Activated CD4-positive, alpha-beta T cell treated with anti-CD3 and anti-CD28 coated beads, Interleukin-2, amount 50 U/mL, for 1 hour (primary cell): ENCODE measurements around the gene CNN2.

ENCODE experiments used
- DNase-seq: peaks from one replicate; pipeline ENCODE4 v3.0.0-alpha.2; 2020

CNN2 gene

DNA sequence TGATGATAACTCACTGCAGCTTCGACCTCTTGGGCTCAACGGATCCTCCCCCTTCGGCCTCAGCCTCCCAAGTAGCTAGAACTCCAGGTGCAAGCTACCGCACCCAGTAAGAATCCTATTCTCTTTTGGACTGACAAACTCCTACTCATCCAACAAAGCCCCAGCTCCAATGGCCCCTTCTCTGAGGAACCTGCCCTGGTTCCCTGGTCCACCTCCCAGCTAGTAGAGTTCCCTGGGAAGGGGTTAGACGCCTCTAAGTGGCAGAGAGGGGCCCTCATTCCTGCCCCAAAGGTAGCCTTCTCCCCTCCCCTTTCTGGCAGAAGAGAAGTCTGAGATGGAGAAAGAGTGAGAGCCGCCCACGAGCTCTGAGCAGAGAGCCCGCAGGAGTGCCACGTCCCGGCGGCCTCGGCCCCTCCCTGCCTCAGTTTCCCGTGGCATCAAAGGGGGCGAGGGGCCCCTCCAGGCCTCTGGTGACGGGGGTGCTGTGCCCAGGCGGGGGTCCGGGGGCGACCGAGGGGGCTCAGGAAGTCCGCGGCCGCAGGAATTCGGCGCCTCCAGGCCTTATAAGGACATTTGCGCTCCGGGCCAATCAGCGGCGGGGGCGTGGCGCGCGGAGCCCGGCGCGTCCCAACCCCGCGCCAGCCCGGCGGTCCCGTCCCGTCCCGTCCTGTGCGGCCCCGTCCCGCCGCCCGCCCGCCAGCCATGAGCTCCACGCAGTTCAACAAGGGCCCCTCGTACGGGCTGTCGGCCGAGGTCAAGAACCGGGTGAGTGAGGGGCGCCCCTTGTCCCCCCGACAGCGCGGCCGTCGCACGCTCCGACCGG is at the start of gene CNN2:
Gene CNN2, plus strand, starts transcription at position 649 of the 823 bp plus-strand sequence. Its CDS starts 54 bp downstream, at position 703.
- peak; percentile 53 for DNase-seq

DNA sequence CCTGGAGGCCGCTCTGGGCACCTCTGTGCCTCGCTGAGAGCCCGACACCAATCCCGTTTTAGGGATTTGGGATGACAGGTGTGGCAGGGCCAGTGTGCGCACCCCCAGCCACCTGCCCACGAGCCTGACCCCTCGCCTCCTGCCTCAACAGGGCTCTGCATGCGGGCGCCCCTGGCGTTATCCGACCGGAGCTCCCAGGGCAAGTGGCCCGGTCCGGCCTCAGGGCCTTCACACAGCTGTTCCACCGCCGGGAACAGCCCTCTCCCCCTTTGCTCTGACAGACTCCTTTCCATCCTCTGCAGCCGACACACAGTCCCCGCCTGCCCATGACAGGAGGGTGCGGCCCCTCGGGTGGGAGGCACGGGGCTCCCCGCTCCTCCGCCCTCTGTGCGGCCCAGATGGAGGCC is 49.3 kb upstream of the CNN2 start:
- DNase-seq = no peak

DNA sequence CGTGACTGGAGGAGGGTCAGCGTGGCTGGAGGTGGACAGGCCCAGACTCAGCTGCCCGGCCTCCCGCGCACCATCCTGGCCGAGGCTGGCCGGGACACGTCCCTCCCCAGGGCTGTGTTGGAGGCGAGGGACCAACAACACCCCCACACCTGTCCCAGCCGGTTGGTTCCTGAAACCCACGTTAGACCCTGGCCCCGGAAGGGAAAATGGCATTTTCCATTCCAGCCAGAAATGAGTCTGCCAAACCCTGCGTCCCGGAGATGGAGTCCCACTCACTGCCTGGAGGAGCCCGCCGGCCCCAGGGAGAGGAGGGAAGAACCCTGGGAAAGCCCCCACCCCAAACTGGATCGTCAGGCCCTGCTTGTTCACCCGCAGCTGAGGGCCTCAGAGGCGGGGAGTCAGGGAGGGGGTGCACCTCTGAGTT is 47.1 kb upstream of the CNN2 start:
- DNase-seq = no peak

DNA sequence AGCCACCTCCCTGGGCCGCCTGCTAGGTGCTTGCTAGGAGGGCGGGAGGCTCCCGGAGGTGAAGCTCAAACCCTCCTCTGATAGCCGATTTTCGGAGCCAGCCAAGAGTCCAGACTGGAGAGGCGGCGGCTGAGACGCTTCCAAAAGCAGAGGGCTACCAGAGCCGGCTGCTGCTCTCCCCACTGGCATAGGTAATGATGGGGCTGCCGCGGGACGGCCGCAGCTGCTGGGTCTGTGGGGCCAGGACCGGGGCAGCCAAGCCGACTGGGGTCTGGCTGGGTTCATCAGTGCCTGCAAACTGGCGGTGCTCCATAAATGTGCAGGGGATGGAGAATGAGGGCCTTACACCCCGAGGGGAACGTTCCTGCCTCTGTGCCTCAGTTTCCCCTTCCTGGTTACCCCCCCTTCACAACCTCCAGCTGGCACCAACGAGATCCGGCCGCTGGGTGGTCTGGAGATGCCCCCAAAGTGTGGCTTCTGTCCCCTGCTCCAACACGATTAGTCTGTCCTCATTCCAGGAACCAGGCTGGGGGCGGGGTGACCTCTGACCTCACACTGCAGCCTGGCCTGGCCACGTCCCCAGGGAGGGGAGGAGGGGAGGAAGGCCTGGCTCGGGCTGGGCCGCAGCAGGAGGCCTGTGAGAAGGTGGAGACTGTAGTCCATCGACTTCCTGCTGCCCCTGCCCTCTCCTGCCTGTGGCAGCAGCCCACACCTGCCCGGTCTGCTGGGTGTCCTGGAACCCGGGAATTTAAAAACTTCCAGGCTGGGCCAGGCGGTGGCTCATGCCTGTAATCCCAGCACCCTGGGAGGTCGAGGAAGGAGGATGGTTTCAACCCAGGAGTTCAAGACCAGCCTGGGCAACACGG is 46.0 kb upstream of the CNN2 start:
- DNase-seq = no peak

DNA sequence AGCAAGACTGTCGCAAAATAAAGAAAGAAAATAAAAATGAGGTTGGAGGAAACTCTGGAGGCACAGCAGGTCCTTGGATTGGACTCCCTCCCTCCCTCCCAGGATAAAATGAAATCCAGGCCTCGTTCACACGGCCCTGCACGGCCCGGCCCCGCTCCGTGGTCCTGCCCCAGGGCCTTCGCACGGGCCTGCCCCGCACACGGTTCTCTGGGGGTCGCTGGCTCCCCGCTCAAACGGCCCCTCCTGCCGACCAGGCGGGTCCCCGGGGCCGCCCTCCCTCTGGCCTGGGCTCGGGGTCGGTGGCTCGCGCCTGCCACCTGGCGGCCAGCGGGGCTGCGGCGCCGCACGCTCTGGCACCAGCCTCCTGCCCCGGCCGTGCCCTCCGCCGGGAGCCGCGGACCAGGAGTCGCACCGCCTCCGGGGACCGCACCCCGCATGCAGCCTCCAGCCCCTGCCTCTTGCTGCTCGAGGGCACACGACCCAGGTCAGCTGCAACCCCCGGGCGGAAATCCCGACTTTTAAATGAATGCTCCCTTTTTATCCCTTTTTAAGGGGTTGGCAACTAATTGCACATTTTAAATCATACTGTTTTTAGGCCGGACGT is 43.7 kb upstream of the CNN2 start:
- peak; percentile 70 for DNase-seq

DNA sequence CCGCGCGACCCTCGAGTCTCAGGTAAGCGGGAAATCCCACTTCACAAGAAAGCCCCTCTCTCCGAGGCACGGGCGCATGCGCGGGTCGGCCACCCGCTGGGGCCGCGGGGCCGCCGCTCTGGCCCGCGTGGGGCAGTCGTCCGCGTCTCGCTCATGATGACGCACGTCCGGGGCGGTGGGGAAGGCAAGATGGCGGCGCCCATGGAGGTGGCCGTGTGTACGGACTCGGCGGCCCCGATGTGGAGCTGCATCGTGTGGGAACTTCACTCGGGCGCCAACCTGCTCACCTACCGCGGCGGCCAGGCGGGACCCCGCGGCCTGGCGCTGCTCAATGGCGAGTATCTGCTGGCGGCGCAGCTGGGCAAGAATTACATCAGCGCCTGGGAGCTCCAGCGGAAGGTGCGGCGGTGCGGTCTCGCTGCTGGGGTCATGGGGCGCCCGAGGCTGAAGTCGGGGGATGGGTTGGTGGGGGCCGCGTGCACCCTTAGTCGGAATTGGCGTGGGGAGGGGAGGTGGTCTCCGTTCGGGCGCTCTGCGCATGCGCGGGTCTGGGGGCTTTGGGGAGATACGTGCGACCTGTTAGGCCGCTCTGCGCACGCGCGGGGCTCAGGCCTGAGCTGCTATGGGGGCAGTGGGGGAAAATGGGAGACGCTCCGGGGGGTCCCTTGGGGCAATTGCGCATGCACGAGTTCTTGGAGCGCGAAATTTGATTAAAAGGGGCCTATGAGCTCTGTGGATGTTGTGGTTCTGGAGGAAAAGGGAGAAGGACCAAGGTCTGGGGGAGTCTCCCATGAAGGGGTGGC is 42.0 kb upstream of the CNN2 start, which contains the start of gene WDR18:
Gene WDR18, plus strand, starts transcription at position 181 of the 803 bp plus-strand sequence. Its CDS starts 9 bp downstream, at position 190.
- peak; percentile 82 for DNase-seq

DNA sequence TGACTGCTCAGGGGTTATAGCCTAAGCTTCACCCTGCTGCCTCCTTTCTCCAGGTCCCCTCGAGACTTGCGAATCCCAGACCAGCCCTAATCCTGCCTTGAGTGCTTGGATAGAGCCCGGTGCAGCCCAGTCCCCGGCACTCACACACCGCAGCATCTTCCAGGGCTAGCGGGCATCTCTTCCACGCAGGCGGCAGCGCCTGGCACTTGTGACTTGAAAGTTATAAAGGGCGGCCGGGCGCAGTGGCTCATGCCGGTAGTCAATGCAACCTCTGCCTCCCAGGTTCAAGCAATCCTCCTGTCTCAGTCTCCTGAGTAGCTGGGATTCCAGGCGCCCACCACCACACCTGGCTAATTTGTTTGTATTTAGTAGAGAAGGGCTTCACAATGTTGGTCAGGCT is 40.3 kb upstream of the CNN2 start:
- no peak for DNase-seq

DNA sequence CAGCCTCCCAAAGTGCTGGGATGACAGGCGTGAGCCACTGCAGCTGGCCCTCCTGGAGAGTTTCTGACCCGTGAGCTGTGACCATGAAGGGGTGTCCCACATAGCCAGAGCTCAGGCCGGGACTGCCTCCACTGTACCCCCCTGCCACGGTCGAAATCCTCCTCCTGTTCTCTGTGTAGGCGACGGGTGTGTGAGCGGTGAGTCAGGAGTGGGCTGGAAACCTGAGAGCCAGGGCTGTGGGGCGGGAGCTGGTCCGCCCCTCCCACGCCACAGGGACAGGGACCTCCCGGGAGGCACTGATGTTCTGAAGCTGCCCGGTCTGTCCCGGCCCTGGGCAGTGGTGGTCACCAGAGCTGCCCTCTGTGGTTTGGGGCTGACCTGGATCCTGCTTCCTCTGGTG is 38.3 kb upstream of the CNN2 start:
- no peak for DNase-seq

DNA sequence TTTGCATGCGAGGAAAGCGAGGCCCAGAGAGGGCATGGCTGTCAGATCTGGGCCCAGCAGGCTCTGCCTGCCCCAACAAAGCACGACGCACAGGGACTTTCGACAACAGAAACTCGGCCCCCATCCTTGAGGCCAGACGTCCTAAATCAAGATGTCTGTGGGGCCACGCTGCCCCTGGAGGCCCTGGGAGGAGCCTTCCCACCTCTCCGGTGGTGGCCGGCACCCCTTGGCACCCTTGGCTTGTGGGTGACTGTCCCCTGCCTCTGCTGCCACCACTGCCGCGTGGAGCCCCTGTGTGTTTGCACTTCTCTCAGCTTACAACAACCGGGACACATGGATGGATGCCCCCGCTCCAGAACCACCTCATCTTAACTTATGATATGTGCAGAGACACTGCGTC is 37.9 kb upstream of the CNN2 start:
- DNase-seq = no peak

DNA sequence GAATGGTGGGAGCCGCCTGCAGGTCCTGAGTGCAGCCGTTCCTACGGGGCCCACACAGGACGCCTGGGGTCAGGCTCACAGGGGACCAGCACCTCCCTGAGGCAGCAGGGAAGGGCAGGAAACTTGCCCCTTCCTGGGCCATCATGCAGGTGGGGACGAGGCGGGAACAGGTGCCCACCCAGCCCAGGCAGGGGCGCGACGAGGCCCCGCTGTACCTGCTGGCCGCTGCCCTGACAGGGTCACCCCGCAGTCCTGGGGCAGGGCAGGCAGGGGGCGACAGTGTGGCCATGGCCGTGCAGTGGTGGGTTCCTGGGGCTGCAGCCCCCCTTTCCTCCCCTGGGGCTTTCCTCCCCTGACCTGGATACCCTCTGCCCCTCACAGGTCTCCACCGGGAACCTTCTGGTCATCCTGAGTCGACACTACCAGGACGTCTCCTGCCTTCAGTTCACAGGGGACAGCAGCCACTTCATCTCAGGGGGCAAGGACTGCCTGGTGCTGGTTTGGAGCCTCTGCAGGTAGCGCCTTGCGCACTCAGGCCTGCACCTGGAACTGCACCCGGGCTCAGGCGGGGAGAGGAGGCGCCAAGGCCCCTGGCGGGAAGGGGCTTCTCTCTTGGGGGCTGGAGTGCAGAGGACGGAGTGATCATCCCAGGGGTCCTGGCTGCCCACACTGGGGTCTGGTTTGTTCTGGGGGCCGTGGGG is 36.9 kb upstream of the CNN2 start:
- no peak for DNase-seq

DNA sequence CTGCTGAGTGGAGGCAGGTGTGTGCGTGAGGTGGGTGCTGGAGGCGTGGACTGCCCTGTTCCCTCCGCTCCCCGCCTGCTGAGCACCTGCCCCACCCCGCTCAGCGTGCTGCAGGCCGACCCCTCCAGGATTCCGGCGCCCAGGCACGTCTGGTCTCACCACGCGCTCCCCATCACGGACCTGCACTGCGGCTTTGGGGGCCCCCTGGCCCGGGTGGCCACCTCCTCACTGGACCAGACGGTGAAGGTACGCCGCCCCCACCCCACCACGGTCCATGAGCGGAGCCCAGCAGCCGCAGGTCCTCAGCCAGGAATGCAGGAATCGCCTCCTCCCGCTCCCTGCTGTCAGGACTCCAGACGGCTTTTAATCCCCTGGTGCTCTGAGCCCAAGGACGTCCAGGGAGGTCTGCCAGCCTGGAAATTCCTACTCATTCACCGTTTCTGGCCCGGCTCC is 36.3 kb upstream of the CNN2 start:
- no peak for DNase-seq

DNA sequence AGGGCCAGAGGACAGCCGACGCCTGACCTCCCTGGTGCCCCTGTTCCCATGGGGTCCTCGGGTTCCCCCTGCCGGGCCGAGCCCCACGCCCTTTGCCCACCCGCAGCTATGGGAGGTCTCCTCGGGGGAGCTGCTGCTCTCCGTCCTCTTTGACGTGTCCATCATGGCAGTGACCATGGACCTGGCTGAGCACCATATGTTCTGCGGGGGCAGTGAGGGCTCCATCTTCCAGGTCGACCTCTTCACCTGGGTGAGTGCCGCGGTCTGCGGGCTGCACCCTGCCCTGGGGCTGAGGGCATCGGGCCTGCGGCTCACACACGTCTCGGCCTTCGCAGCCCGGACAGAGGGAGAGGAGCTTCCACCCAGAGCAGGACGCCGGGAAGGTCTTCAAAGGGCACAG is 35.7 kb upstream of the CNN2 start:
- no peak for DNase-seq

DNA sequence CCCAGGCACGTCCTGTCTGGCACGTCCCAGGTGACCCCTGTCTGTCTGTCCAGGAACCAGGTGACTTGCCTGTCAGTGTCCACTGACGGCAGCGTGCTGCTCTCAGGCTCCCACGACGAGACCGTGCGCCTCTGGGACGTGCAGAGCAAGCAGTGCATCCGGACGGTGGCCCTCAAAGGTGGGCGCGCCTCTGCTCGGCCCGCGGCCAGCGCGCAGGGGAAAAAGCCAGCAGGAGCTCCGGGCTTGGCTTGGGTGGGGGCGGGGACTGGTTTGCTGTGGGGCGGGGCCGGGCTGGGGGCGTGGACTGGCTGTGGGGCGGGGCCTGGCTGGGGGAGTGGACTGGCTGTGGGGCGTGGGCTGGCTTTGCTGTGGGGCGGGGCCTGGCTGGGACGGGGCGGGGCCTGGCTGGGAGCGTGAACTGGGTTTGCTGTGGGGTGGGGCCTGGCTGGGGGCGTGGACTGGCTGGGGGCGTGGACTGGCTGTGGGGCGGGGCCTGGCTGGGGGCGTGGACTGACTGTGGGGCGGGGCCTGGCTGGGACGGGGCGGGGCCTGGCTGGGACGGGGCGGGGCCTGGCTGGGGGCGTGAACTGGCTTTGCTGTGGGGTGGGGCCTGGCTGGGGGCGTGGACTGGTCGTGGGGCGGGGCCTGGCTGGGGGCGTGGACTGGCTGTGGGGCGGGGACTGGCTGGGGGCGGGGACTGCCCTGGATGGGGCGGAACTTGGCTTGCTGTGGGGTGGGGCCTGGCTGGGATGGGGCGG is 35.1 kb upstream of the CNN2 start:
- DNase-seq = peak; percentile 75

DNA sequence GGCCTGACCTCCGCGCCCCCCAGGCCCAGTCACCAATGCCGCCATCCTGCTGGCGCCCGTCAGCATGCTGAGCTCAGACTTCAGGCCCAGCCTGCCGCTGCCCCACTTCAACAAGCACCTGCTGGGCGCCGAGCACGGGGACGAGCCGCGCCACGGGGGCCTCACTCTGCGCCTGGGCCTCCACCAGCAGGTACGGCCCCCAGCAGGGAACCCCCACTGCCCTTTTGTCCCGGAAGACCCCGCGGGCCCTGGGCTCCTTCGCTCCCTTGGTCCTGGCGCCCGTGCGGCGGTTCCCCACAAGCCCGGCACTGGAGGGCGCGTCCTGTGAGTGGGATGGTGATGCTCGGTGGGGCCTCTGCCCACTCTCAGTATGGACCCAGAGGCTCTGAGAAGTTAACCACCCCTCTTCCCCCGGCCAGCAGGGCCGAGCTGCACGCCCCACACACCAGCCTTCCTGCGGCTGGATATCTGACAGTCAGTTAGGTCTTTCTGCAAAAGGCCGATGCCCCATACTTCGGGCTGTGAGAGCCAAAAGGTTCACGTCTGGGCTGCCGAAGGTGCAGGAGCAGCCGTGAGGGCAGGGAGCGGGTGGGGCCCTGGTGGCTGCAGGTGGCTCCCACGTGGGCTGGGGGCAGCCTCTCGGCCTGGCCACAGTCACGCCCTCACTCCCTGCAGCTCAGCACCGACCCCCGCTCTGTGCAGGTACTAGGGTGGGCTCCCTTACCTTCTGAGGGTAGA is 34.3 kb upstream of the CNN2 start:
- no peak for DNase-seq

DNA sequence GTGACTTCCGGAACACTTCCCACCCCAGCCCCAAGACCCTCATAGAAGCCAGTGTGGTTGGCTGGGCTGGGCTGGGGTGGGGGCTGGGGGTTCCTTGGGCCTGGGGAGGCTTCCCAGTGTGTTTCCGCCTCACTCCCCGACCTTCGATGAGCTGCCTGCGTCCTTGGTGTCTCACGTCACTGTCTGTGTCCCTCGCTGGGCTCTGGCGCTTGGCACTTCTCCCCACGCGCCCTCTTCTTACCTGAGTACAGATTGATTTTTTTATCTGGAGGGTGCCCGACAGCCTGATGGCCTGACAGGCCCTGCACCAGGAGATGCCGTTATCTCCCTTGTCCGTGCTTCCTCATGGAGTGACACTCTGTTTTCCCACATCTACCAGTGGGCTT is 33.7 kb upstream of the CNN2 start:
- no peak for DNase-seq

DNA sequence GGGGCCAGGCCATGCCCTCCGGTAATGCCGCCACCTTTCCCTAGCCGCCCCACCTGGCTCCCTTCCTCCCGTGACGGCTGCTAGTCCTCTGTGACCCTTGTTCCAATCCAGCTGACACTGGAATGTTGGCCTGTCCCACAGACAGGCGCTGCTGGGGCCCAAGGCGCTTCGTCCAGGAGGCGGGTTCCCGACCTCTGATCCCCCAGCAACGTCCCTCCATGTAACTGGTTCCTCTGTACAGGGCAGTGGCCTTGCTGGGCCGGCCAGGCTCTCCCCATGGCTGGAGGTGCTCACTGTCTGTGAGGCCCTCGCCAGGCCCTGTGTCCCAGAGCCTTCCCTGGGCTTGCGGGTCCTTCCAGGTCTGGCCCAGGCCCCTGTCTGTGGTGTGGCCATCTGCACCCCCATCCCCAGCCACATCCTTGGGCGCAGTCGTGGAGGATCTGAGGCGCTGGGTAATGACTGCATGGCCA is 33.0 kb upstream of the CNN2 start:
- DNase-seq = no peak

DNA sequence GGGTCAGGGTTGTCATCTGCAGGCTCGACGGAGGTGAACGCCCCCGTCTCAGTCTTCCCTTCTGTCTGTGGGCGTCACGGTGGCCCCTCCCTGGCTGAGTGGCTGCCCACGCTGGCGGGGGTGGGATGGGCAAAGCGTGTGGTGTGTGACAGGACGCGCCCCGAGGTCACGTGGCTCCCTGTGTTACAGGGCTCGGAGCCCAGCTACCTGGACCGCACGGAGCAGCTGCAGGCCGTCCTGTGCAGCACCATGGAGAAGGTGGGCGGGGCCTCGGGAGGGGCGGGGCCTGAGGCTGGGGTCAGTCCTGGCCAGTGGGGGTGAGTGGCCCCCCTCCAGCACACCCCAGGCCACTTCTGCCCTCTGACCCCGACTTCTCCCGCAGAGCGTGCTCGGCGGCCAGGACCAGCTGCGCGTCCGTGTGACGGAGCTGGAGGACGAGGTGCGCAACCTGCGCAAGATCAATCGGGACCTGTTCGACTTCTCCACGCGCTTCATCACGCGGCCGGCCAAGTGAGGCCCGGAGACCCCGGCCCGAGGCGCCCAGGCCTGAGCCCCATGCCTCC is 32.5 kb upstream of the CNN2 start:
- DNase-seq = no peak

DNA sequence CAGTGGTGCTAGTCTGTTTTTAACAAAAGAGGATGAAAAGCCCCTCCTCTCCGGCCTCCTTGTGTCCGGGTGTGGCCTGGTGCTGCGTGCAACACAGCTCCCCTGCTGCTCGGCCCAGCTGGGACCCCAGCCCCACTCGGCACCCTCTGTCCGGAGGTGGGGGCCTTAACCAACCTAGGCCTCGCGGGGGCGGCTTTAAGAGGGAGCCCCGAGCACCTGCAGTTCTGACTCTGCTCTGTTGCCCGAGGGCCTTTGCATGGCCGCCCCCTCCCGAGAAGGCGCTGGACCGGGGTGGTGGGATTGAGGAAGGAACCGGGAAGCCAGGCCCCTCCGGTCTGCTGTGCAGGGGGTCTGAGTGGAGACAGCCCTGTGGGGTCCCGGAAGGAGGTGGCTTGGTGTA is 31.9 kb upstream of the CNN2 start:
- DNase-seq = no peak

DNA sequence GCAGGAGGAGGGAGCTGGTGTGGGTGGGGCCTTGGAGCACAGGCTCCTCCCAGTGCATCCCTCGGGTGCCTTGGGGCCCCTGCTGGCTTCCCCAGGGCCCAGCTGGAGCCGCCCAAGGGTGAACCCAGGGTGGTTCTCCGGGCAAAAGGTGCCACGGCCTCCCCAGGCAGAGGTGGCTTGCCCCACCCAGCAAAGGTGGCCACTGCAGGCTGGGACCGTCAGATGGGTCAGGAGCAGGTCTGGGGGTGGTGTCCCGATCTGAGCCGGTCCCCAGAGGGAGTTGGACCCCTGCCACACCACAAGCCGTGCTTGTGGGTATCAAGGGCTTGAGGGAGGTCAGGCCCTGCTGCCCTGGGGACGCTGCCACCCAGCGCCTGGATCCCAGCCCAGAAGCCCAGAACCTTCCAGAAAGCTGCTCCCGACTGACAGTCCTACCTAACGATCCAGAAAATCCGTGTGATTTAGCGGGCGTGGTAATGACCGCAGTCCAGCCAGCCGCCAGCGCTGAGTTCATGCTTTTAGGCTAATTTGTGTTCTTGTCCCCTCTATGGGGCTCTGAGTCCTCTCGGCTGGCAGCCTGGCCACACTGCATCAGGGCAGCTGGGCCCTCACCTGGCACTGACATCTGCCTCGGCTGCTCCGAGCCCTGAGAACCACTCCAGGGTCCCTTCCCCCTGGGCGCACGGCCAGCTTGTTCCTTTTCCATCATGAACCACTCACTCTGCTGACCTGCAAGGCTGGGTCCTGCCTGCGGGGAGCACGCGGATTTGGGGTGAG is 31.2 kb upstream of the CNN2 start:
- DNase-seq = no peak
